Astrocyte (in vitro differentiated cells and primary cell): ENCODE measurements around the gene PRKD3. TPM values are rescaled to one million over a fixed set of nuclear protein-coding genes. Genes with fewer than 3 reads are reported as not detected.

Source experiments
- DNase-seq: peaks from one replicate; pipeline ENCODE4 v3.0.0-alpha.2; 2010; ENCODE audit warnings: low read depth
- FAIRE-seq: peaks from 2 replicates; lab custom pipeline; 2011; peaks lifted over from hg19 to GRCh38; lab: Jason Lieb, UNC
- H2AFZ ChIP-seq: 2 replicates; pipeline ENCODE4 v1.6.0; 2012; ENCODE audit warnings: low read depth, low read length, inconsistent platforms
- H3K27ac ChIP-seq: 2 replicates; pipeline ENCODE4 v1.5.1; 2011; ENCODE audit warnings: low read depth, low read length, inconsistent platforms
- H3K27me3 ChIP-seq: 2 replicates; pipeline ENCODE4 v1.6.0; 2011; ENCODE audit warnings: low read length, inconsistent platforms; ENCODE audit not compliant: insufficient read depth
- H3K36me3 ChIP-seq: 2 replicates; pipeline ENCODE4 v1.5.1; 2011; ENCODE audit warnings: low read length, inconsistent platforms; ENCODE audit not compliant: insufficient read depth
- H3K4me1 ChIP-seq: 2 replicates; pipeline ENCODE4 v1.5.1; 2011; ENCODE audit warnings: low read length, inconsistent platforms; ENCODE audit not compliant: insufficient read depth
- H3K4me2 ChIP-seq: 2 replicates; pipeline ENCODE4 v1.6.0; 2012; ENCODE audit warnings: low read length, inconsistent platforms
- H3K4me3 ChIP-seq: 2 replicates; pipeline ENCODE4 v1.5.1; 2011; ENCODE audit warnings: low read depth, mild to moderate bottlenecking, low read length, inconsistent platforms; ENCODE audit not compliant: insufficient read depth
- H3K79me2 ChIP-seq: 2 replicates; pipeline ENCODE4 v1.6.0; 2012; ENCODE audit warnings: mild to moderate bottlenecking, low read length, inconsistent platforms; ENCODE audit not compliant: insufficient read depth
- H3K9ac ChIP-seq: 2 replicates; pipeline ENCODE4 v1.6.0; 2012; ENCODE audit warnings: mild to moderate bottlenecking, low read length, inconsistent platforms
- H3K9me3 ChIP-seq: 2 replicates; pipeline ENCODE4 v1.5.1; 2012; ENCODE audit warnings: low read depth, mild to moderate bottlenecking, low read length, inconsistent platforms; ENCODE audit not compliant: insufficient read depth
- H4K20me1 ChIP-seq: 2 replicates; pipeline ENCODE4 v1.6.0; 2012; ENCODE audit warnings: low read length, inconsistent platforms; ENCODE audit not compliant: insufficient read depth
- H3K27ac Mint-ChIP-seq: one replicate; pipeline ENCODE4 v1.8.0; 2021; ENCODE audit warnings: mild to moderate bottlenecking, mixed read lengths; ENCODE audit not compliant: unreplicated experiment
- H3K27me3 Mint-ChIP-seq: one replicate; pipeline ENCODE4 v1.8.0; 2021; ENCODE audit warnings: low read depth, mixed read lengths; ENCODE audit not compliant: unreplicated experiment
- H3K36me3 Mint-ChIP-seq: one replicate; pipeline ENCODE4 v1.8.0; 2021; ENCODE audit warnings: low read depth, mixed read lengths; ENCODE audit not compliant: unreplicated experiment
- H3K4me1 Mint-ChIP-seq: one replicate; pipeline ENCODE4 v1.8.0; 2021; ENCODE audit warnings: low read depth, mixed read lengths; ENCODE audit not compliant: unreplicated experiment
- H3K4me3 Mint-ChIP-seq: one replicate; pipeline ENCODE4 v1.8.0; 2021; ENCODE audit warnings: mild to moderate bottlenecking, moderate library complexity, mixed read lengths; ENCODE audit not compliant: unreplicated experiment
- H3K9me3 Mint-ChIP-seq: one replicate; pipeline ENCODE4 v1.8.0; 2021; ENCODE audit warnings: mild to moderate bottlenecking, mixed read lengths; ENCODE audit not compliant: unreplicated experiment
- EZH2 ChIP-seq: IDR thresholded peaks from 2 replicates; pipeline ENCODE4 v1.6.1; 2012; ENCODE audit warnings: mild to moderate bottlenecking, low read length, inconsistent platforms; ENCODE audit not compliant: insufficient read depth
- total RNA-seq: library from RNA; stranded (reverse); gene quantifications from 2 replicates; pipeline ENCODE4 v1.2.1, GENCODE V29; 2021
- TF ChIP-seq, protein P1 (sequence below): IDR thresholded peaks from 2 replicates; pipeline ENCODE4 v1.5.1; 2011; ENCODE audit warnings: low read depth, mild to moderate bottlenecking, inconsistent platforms, low read length, moderate library complexity; ENCODE audit not compliant: insufficient read depth

The PRKD3 gene
- total RNA-seq, 1 donor from 2014 or later, result 42.5 TPM

DNA sequence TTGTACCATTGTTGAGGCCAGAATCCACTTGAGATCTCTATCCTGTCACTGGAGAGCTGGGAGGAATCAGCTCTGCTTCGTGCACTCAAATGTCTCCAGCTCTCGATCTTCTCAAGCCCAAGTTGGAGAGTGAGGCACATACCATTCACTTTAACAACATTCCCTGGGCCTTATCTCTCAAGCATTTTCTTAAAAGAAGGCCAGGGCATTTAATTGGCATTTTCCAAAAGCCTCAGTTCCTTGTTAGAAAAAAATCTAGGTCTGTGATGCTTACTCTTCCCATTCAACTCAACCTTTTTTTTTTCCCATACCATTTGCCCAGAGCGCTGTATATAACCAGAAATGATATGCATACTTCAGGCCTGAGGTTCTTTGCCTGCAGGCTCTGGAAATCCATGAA, 29.9 kb upstream of the PRKD3 start:
- DNase-seq (no peak), FAIRE-seq (no peak)
- no peaks in the 10 kb centered on the region for H3K4me1 ChIP-seq
- no peaks in the 10 kb centered on the region for H3K36me3 ChIP-seq
- no peak overlapping the region for H3K4me2 ChIP-seq
- Mint-ChIP-seq H3K27me3 (peaks cover 6% of the 10 kb centered on the region), H3K36me3 (peaks cover 6% of the 10 kb centered on the region), H3K9me3 (peaks cover 7% of the 10 kb centered on the region), H3K4me3 (no peak overlapping the region), H3K4me1 (peaks cover 13% of the 10 kb centered on the region), H3K27ac (no peak overlapping the region)
- no peak overlapping the region for H3K27ac ChIP-seq
- H3K27me3 ChIP-seq, result no peaks in the 10 kb centered on the region
- H3K9ac ChIP-seq, result no peak overlapping the region
- no peak overlapping the region for H3K4me3 ChIP-seq
- H4K20me1 ChIP-seq, result no peaks in the 10 kb centered on the region
- H3K79me2 ChIP-seq, result no peaks in the 10 kb centered on the region
- no peak overlapping the region for H2AFZ ChIP-seq
- no peaks in the 10 kb centered on the region for H3K9me3 ChIP-seq
- TF ChIP-seq, protein P1, sequence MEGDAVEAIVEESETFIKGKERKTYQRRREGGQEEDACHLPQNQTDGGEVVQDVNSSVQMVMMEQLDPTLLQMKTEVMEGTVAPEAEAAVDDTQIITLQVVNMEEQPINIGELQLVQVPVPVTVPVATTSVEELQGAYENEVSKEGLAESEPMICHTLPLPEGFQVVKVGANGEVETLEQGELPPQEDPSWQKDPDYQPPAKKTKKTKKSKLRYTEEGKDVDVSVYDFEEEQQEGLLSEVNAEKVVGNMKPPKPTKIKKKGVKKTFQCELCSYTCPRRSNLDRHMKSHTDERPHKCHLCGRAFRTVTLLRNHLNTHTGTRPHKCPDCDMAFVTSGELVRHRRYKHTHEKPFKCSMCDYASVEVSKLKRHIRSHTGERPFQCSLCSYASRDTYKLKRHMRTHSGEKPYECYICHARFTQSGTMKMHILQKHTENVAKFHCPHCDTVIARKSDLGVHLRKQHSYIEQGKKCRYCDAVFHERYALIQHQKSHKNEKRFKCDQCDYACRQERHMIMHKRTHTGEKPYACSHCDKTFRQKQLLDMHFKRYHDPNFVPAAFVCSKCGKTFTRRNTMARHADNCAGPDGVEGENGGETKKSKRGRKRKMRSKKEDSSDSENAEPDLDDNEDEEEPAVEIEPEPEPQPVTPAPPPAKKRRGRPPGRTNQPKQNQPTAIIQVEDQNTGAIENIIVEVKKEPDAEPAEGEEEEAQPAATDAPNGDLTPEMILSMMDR, result no peak
- TF ChIP-seq EZH2, result no peak

DNA sequence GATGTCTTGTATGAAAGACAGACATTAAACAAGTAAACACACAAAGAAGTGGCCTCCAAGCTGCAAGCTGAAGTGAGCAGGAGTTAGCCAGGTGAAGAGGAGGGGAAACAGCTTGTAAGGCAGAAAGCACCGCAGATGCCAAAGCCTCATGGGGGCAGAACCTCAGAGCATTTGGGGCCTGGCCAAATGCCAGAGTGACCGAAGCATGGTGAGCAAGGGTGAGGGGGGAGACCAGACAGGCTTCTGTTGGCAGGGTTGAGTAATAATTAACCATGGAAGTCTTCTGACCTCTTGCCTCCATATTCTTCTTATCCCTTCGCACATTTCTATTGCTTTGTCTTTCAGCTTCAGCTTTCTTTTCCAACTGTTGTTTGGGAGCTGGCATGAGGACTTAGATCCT, 25.4 kb upstream of the PRKD3 start:
- peaks cover 6% of the 10 kb centered on the region for H3K27me3 Mint-ChIP-seq
- no peak overlapping the region for H3K4me2 ChIP-seq
- H3K36me3 Mint-ChIP-seq, result peaks cover 6% of the 10 kb centered on the region
- DNase-seq, result no peak
- H3K9me3 ChIP-seq, result no peaks in the 10 kb centered on the region
- H3K27ac ChIP-seq, result no peak overlapping the region
- H3K9me3 Mint-ChIP-seq, result peaks cover 7% of the 10 kb centered on the region
- no peaks in the 10 kb centered on the region for H3K79me2 ChIP-seq
- no peaks in the 10 kb centered on the region for H3K36me3 ChIP-seq
- H3K4me1 Mint-ChIP-seq, result peaks cover 24% of the 10 kb centered on the region
- FAIRE-seq, result no peak
- no peaks in the 10 kb centered on the region for H3K27me3 ChIP-seq
- H4K20me1 ChIP-seq, result no peaks in the 10 kb centered on the region
- H3K4me3 Mint-ChIP-seq, result no peak overlapping the region
- no peak overlapping the region for H3K27ac Mint-ChIP-seq
- no peak overlapping the region for H3K9ac ChIP-seq
- no peak overlapping the region for H3K4me3 ChIP-seq
- no peaks in the 10 kb centered on the region for H3K4me1 ChIP-seq
- TF ChIP-seq EZH2, result no peak
- TF ChIP-seq, protein P1, result no peak
- no peak overlapping the region for H2AFZ ChIP-seq

DNA sequence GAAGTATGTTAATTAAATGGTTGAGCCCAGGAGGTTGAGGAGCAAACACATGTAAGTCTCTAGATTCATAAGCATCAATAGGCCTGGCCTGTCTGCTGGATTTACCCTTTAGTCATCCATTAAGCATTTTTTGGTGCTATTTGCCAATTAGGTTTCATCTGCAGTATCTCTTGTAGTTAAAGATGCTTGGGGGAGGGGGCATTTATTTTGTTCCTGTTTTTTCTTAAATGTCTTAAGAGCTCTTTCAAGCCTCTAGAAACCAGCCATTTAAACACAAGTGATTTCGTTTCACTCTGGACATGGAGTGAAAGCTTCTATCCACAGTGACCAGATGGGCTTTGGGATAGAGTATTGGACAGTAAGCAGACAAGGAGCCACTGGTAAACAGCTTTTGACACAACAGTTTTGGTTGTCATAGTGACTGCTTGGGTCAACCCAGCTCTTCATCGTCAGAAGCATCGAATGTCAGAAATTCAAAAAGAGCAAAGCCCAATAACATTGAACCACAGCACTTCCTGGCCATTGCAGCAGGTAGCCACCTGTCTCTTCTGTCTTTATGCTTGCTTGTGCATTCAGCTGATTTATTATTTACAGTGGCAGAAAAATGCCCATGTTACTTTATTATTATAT, 24.7 kb upstream of the PRKD3 start:
- TF ChIP-seq, protein P1, result no peak
- no peak for TF ChIP-seq EZH2
- no peak overlapping the region for H3K4me2 ChIP-seq
- H3K4me1 ChIP-seq, result peaks cover under 1% of the 10 kb centered on the region

More for the DNA sequence above, 24.7 kb upstream of the PRKD3 start:
- Histone ChIP-seq H4K20me1 (no peaks in the 10 kb centered on the region), H3K79me2 (no peaks in the 10 kb centered on the region), H3K9ac (no peak overlapping the region), H3K27ac (no peak overlapping the region), H3K9me3 (no peaks in the 10 kb centered on the region), H3K27me3 (no peaks in the 10 kb centered on the region), H3K4me3 (no peak overlapping the region), H3K36me3 (no peaks in the 10 kb centered on the region), H2AFZ (no peak overlapping the region)
- H3K27me3 Mint-ChIP-seq, result peaks cover 2% of the 10 kb centered on the region
- peaks cover 5% of the 10 kb centered on the region for H3K9me3 Mint-ChIP-seq
- no peak for DNase-seq
- H3K4me3 Mint-ChIP-seq, result no peak overlapping the region
- FAIRE-seq, result no peak
- H3K36me3 Mint-ChIP-seq, result peaks cover 3% of the 10 kb centered on the region
- H3K27ac Mint-ChIP-seq, result peak overlapping the region; percentile 0
- peaks cover 24% of the 10 kb centered on the region for H3K4me1 Mint-ChIP-seq
